NCI-H1436 (cell line): Measurements from ENCODE around the gene VAV2.

ENCODE experiments used
- DNase-seq: peaks from one replicate; lab custom pipeline; 2025; lab: John Stamatoyannopoulos, UW

The VAV2 gene

GRCh38 chr9:133780962-133781827 is 210.9 kb downstream of the VAV2 start:
- no peak for DNase-seq

GRCh38 chr9:133780404-133780945 is 211.6 kb downstream of the VAV2 start:
- no peak for DNase-seq

GRCh38 chr9:133779516-133780403 is 212.4 kb downstream of the VAV2 start:
- DNase-seq: no peak

- DNase-seq: no peak
These were observed 213.0 kb downstream of the VAV2 start for GRCh38 chr9:133779081-133779480.

GRCh38 chr9:133778336-133779013 is 213.6 kb downstream of the VAV2 start:
- no peak for DNase-seq

GRCh38 chr9:133777871-133778270 is 214.3 kb downstream of the VAV2 start:
- no peak for DNase-seq

GRCh38 chr9:133777068-133777791 is 214.9 kb downstream of the VAV2 start:
- DNase-seq: no peak

GRCh38 chr9:133775951-133776905 is 215.9 kb downstream of the VAV2 start:
- no peak for DNase-seq

- no peak for DNase-seq
These were observed 216.8 kb downstream of the VAV2 start for GRCh38 chr9:133775291-133775690.

- no peak for DNase-seq
These were observed 217.3 kb downstream of the VAV2 start for GRCh38 chr9:133774799-133775198.

GRCh38 chr9:133773889-133774655 is 218.1 kb downstream of the VAV2 start:
- DNase-seq: no peak

- DNase-seq: no peak
These were observed 219.5 kb downstream of the VAV2 start for GRCh38 chr9:133772581-133772980.

- DNase-seq: no peak
These were observed 220.3 kb downstream of the VAV2 start for GRCh38 chr9:133771486-133772482.

- DNase-seq: no peak
These were observed 221.9 kb downstream of the VAV2 start for GRCh38 chr9:133770076-133770777.

GRCh38 chr9:133769511-133770075 is 222.5 kb downstream of the VAV2 start:
- DNase-seq: no peak

GRCh38 chr9:133768859-133769510 is 223.1 kb downstream of the VAV2 start:
- no peak for DNase-seq
